Coronary artery (tissue), 2 donors: ENCODE measurements around the gene MME.

Source experiments
- DNase-seq: peaks from one replicate; pipeline ENCODE4 v3.0.0-alpha.2; 2017; ENCODE audit warnings: low spot score
- H3K27ac ChIP-seq, 2 donors: fragments of 200-600 bp; sonication (generic); one replicate each; pipeline ENCODE4 v1.5.1; 2016 to 2019
- H3K4me3 ChIP-seq: fragments of 200-600 bp; sonication (generic); 2 replicates; pipeline ENCODE4 v1.5.1; 2016; ENCODE audit warnings: mild to moderate bottlenecking, moderate library complexity
- CTCF ChIP-seq: fragments of 200-600 bp; sonication (generic); IDR thresholded peaks from one replicate; pipeline ENCODE4 v1.5.1; 2019; ENCODE audit warnings: antibody characterized with exemption

Gene MME

GRCh38 chr3:155217591-155217990 is 137.5 kb downstream of the MME start:
- no peak for DNase-seq
- H3K4me3 ChIP-seq, result no peak overlapping the region
- TF ChIP-seq CTCF, result no peak

GRCh38 chr3:155218462-155218861 is 138.3 kb downstream of the MME start:
- no peak for DNase-seq
- no peak for TF ChIP-seq CTCF
- Histone ChIP-seq H3K27ac (no peak overlapping the region), H3K4me3 (no peak overlapping the region)

More at GRCh38 chr3:155217591-155217990, 137.5 kb downstream of the MME start:
- H3K27ac ChIP-seq, result no peak overlapping the region

- DNase-seq, result no peak
- Histone ChIP-seq H3K4me3 (no peak overlapping the region), H3K27ac (no peak overlapping the region)
- TF ChIP-seq CTCF, result no peak
Observed at GRCh38 chr3:155219106-155219505, 139.0 kb downstream of the MME start.

GRCh38 chr3:155225417-155225816 is 145.3 kb downstream of the MME start:
- H3K4me3 ChIP-seq, result no peak overlapping the region
- no peak overlapping the region for H3K27ac ChIP-seq
- DNase-seq, result no peak
- no peak for TF ChIP-seq CTCF

- Histone ChIP-seq H3K27ac (no peak overlapping the region), H3K4me3 (no peak overlapping the region)
- TF ChIP-seq CTCF, result no peak
- DNase-seq, result no peak
Observed at GRCh38 chr3:155227141-155227540, 147.0 kb downstream of the MME start.

- no peak for TF ChIP-seq CTCF
- H3K4me3 ChIP-seq, result no peak overlapping the region
- no peak overlapping the region for H3K27ac ChIP-seq
- DNase-seq, result no peak
Observed at GRCh38 chr3:155228676-155229075, 148.6 kb downstream of the MME start.

GRCh38 chr3:155229086-155229485 is 149.0 kb downstream of the MME start:
- DNase-seq, result no peak
- no peak for TF ChIP-seq CTCF
- H3K27ac ChIP-seq, result no peak overlapping the region
- no peak overlapping the region for H3K4me3 ChIP-seq
